ENCODE measurements around the gene ESPN. TPM values are rescaled to one million over a fixed set of nuclear protein-coding genes. Genes with fewer than 3 reads are reported as not detected.
"Not testable (repeated sequence)": the region's sequence is repeated elsewhere in the genome, so short reads cannot be mapped to it uniquely, and the experiment has no call there.

The ESPN gene
- total and polyA plus RNA-seq, 2 of the 8 experiments (the other 6 are each of a cell fraction or from before 2014, with no cell fraction given) = 5.2 to 16.3 TPM

DNA sequence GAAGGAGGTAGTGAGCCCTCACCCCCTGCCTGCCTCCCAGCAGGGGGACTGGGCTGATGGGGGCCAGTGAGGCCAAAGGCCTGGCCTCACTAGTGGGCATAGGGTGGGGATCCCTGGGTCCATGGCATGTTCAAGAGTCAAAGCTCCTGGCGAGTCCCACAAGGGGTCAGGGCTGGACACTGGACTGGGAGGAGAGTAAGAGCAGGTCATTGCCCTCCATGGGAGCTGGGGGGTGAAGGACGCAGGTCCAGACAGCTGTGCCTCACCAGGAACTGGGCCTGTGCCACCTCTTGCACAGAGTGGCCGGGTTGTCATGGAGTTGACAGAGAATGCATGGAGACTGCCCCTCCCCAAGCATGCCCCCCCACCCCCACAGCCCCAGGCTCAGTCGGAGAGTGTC, 21.4 kb downstream of the ESPN start:
- not testable (repeated sequence) for H3K4ac ChIP-seq (replicated peaks; ENCODE audit: insufficient read length, low read depth, low read length); H3K4me3 ChIP-seq (ENCODE audit: extremely low read depth in 1 of 4, insufficient read depth in 2 of 4, low read depth in 3 of 4, low read length in 4 of 4); H2BK5ac ChIP-seq (ENCODE audit: low read depth, low read length); FAIRE-seq; H3K4me2 ChIP-seq (ENCODE audit: insufficient read depth in 1 of 2, low read depth in 2 of 2, low read length in 2 of 2); H2AFZ ChIP-seq (ENCODE audit: low read length); H3K9me3 ChIP-seq (ENCODE audit: insufficient read depth in 2 of 2, low read depth in 1 of 2, low read length in 1 of 2); H3K36me3 ChIP-seq (ENCODE audit: control insufficient read depth in 2 of 4, insufficient read depth in 4 of 4, low read length in 3 of 4); H3K18ac ChIP-seq (ENCODE audit: extremely low read depth, low read length); H3K9ac ChIP-seq (replicated peaks in 1 of 4; ENCODE audit: extremely low read depth in 1 of 4, low read depth in 3 of 4, low read length in 3 of 4); DNase-seq (ENCODE audit: low read depth in 1 of 2, low spot score in 2 of 2); H4K5ac ChIP-seq (ENCODE audit: insufficient read length, low read depth, low read length); H3K27ac ChIP-seq (ENCODE audit: low read depth, low read length); H3K14ac ChIP-seq (ENCODE audit: insufficient read length); H4K20me1 ChIP-seq (replicated peaks in 1 of 2; ENCODE audit: control insufficient read depth in 1 of 2, insufficient read depth in 2 of 2, low read length in 2 of 2); H2BK120ac ChIP-seq (replicated peaks; ENCODE audit: low read depth, low read length); H3K79me2 ChIP-seq (ENCODE audit: control insufficient read depth in 1 of 2, insufficient read depth in 2 of 2, low read length in 2 of 2); H3K23ac ChIP-seq (ENCODE audit: insufficient read length); H2BK20ac ChIP-seq (ENCODE audit: low read length); H4K8ac ChIP-seq (ENCODE audit: extremely low read depth, insufficient read depth, low read length); H3K56ac ChIP-seq (replicated peaks; ENCODE audit: insufficient read length, low read depth, low read length); H4K91ac ChIP-seq (replicated peaks; ENCODE audit: insufficient read length, low read length); H2AK5ac ChIP-seq (ENCODE audit: low read depth, low read length); H2BK15ac ChIP-seq (ENCODE audit: low read length); H3K79me1 ChIP-seq (ENCODE audit: low read depth, low read length)
- CTCF ChIA-PET (ENCODE audit: partially characterized antibody) = interaction anchor here (0.7 to 18.8 kb wide), 13 partner anchors 7 to 206 kb away, joined by 3 to 321 read pairs (median 4); partner anchors contain the start of genes HES2 and PLEKHG5
- H3K23me2 ChIP-seq (ENCODE audit: low read depth, low read length) = peaks cover 11% of the 10 kb centered on the region; the same call in 1 of the 2 replicates
- POLR2A ChIA-PET (ENCODE audit: partially characterized antibody) = interaction anchor here (1.0 to 12.2 kb wide), 2 partner anchors 18 to 25 kb away, joined by 3 to 123 read pairs; partner anchors contain the start of gene TNFRSF25
- peaks cover 3 to 28% (median 16%) of the 10 kb centered on the region in 4 experiments for H3K4me1 ChIP-seq (replicated peaks in 1 of 4; ENCODE audit: control insufficient read depth in 3 of 4, insufficient read depth in 4 of 4, low read length in 3 of 4)
- WGBS, 2 experiments (ENCODE audit: extremely low coverage in 1 of 2, insufficient coverage in 1 of 2, insufficient read length in 1 of 2, insufficient replicate concordance in 2 of 2, low coverage in 1 of 2, low lambda C conversion rate in 2 of 2, missing lambda C conversion rate in 1 of 2) = 90% methylated on average over 4 of the region's 4 CpGs; no CpG with 5 or more reads in 1 of the 2 experiments
- peaks cover 0 to 14% (median 9%) of the 10 kb centered on the region in 4 experiments; a peak in 5 of 7 replicates for H3K27me3 ChIP-seq (replicated peaks in 1 of 4; ENCODE audit: control insufficient read depth in 3 of 4, extremely low read depth in 1 of 4, insufficient read depth in 3 of 4, low read length in 3 of 4)
- H2BK12ac ChIP-seq (ENCODE audit: low read depth, low read length) = 0 out of 2 replicates have a peak overlapping the region, but pooled peaks have one; percentile 80

All from H1 (cell line).